GM18909 (cell line): ENCODE measurements around the gene TRAF2.

Experiments used
- ATAC-seq: cut with Tn5 transposase; IDR thresholded peaks from one replicate; pipeline ENCODE4 v1.9.1; 2021; ENCODE audit warnings: mild to moderate bottlenecking; ENCODE audit not compliant: unreplicated experiment, poor library complexity

The TRAF2 gene

GRCh38 chr9:136972335-136972734 is 86.0 kb downstream of the TRAF2 start:
- no peak for ATAC-seq

GRCh38 chr9:136972743-136973142 is 86.4 kb downstream of the TRAF2 start:
- ATAC-seq = no peak

- no peak for ATAC-seq
Measured at GRCh38 chr9:136973618-136974617, 87.6 kb downstream of the TRAF2 start.

GRCh38 chr9:136974817-136975535 is 88.7 kb downstream of the TRAF2 start:
- no peak for ATAC-seq

GRCh38 chr9:136975644-136976043 is 89.3 kb downstream of the TRAF2 start:
- ATAC-seq = no peak
